Measurements from ENCODE around the gene CAAP1.
A peak's percentile ranks its signal among the peaks of the same experiment; 100 is the strongest.
"Not testable (repeated sequence)": the region's sequence is repeated elsewhere in the genome, so short reads cannot be mapped to it uniquely, and the experiment has no call there.

CAAP1 gene

DNA sequence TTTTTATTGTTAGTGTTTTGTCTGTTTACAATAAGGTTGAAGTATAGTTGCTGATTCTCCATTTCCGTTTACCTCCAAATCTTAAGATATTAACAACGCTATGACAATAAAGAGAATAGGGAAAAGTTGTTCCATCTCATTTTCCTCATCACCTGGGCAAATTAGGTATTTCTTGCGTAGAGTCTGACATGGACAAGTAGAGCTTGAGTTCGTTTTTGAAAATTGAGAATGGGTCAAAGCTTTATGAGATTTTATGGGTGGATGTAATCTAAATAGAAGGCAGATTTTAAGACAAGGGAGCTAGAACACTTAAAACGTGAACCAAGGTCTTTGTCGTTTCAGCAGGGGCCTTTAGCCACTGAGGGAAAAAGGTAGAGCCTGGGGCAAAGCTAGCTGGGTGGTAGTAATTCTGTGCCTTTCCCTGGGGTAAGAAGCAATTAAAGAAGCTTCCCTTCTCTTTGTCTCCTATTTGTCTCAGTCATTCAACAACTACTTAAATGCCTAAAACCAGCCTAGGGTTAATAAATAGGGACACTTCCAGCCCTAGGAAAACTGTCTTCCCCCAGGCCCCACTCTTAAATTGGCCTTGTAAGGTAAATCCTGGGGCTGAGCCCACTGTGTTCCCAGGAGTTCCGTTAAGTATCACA, 551 bp upstream of the CAAP1 start:
- Histone ChIP-seq H3K4me1 (no peaks in the 10 kb centered on the region), H3K9me3 (no peaks in the 10 kb centered on the region), H3K27me3 (no peaks in the 10 kb centered on the region), H3K4me3 (ENCODE audit: low read depth, low read length) (peak overlapping the region; percentile 72), H3K36me3 (no peaks in the 10 kb centered on the region)
- no peak for DNase-seq
- TF ChIP-seq, protein P1, sequence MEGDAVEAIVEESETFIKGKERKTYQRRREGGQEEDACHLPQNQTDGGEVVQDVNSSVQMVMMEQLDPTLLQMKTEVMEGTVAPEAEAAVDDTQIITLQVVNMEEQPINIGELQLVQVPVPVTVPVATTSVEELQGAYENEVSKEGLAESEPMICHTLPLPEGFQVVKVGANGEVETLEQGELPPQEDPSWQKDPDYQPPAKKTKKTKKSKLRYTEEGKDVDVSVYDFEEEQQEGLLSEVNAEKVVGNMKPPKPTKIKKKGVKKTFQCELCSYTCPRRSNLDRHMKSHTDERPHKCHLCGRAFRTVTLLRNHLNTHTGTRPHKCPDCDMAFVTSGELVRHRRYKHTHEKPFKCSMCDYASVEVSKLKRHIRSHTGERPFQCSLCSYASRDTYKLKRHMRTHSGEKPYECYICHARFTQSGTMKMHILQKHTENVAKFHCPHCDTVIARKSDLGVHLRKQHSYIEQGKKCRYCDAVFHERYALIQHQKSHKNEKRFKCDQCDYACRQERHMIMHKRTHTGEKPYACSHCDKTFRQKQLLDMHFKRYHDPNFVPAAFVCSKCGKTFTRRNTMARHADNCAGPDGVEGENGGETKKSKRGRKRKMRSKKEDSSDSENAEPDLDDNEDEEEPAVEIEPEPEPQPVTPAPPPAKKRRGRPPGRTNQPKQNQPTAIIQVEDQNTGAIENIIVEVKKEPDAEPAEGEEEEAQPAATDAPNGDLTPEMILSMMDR (IDR thresholded peaks at IDR 0.05; ENCODE audit: low read depth, low read length), result no peak

DNA sequence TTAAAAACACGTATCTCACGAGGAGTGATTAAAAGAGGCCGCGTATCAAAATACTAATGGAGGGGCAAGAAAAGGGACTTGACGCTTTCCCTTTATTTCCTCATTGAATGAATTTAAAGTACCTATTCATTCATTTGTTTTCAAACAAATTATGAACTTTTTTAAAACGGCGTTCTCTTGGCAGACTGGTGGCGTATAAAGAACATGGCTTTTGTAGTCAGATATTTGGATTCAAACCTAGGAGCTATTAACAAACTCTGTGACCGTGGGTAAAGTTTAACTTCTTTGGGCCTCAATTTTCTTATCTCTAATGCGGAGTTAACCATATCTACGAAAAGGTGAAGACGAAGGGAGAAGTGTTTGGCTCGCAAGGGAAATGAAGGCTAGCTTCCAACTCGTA, 876 bp downstream of the CAAP1 start:
- TF ChIP-seq, protein P1 (IDR thresholded peaks at IDR 0.05; ENCODE audit: low read depth, low read length), result no peak
- Histone ChIP-seq H3K9me3 (no peaks in the 10 kb centered on the region), H3K36me3 (no peaks in the 10 kb centered on the region; the same call in 1 of the 2 replicates), H3K4me1 (no peaks in the 10 kb centered on the region), H3K27me3 (no peaks in the 10 kb centered on the region), H3K4me3 (ENCODE audit: low read depth, low read length) (peak overlapping the region; percentile 72)
- DNase-seq, result no peak

DNA sequence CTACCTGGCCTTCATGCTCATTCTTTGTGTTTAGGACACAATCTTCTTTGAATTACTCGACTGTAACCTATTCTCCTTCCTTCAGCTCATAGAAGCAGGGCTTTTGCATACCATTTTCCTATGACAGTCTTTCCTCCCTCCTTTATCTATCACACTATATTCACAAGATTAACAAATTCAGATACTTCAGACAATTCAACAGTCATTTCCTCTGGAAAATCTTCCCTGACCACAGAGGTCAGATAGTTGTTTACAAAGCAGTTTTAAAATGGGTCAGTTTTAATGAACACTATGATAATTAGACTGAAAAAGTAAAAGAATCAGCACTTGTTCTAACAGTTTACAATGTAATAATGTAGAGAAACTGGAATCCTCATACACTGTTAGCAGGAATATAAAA, 4.3 kb downstream of the CAAP1 start:
- Histone ChIP-seq H3K9me3 (no peaks in the 10 kb centered on the region), H3K4me3 (ENCODE audit: low read depth, low read length) (no peak overlapping the region), H3K27me3 (no peaks in the 10 kb centered on the region), H3K36me3 (peaks cover 16% of the 10 kb centered on the region), H3K4me1 (no peaks in the 10 kb centered on the region)
- DNase-seq, result no peak
- TF ChIP-seq, protein P1 (IDR thresholded peaks at IDR 0.05; ENCODE audit: low read depth, low read length), result no peak

DNA sequence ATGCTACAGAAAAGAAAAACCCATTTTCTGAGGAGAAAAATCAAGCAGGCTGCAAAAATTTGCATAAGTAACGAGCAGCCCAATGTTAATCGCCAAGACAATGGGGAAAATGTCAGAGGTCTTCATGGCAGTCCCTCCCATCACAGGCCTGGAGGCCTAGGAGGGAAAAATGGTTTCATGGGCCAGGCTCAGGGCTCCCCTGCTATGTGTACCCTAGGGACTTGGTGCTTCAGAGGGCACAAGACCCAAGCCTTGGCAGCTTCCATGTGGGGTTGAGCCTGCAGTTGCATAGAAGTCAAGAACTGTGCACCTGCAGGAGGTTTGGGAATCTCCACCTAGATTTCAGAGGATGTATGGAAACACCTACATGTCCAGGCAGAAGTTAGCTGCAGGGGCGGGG, 10.4 kb downstream of the CAAP1 start:
- DNase-seq, result no peak
- Histone ChIP-seq H3K4me1 (no peaks in the 10 kb centered on the region), H3K4me3 (ENCODE audit: low read depth, low read length) (no peak overlapping the region), H3K9me3 (no peaks in the 10 kb centered on the region), H3K27me3 (no peaks in the 10 kb centered on the region), H3K36me3 (peaks cover 54% of the 10 kb centered on the region)
- TF ChIP-seq, protein P1 (IDR thresholded peaks at IDR 0.05; ENCODE audit: low read depth, low read length), result no peak

DNA sequence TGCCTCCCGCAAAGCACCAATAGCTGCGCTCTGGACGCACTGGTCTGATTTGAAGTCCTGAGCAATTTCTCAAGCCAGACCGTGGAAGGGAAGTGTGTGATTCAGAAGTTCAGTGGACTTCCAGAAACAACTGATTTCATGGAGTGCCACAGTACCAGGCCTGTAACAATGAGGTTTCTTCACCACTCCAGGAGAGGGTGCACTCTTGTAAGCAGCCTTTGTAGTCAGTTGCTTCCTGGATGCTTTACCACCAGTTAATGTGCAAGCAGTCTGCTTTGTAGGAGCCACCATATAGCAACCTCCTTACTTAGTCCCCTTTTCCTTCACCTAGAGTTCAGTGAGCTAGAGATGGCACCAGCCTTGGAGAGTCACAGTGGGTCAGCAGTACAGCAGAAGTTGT, 12.3 kb downstream of the CAAP1 start:
- TF ChIP-seq, protein P1 (IDR thresholded peaks at IDR 0.05; ENCODE audit: low read depth, low read length), result no peak
- DNase-seq, result no peak
- Histone ChIP-seq H3K36me3 (peaks cover 55% of the 10 kb centered on the region), H3K4me1 (no peaks in the 10 kb centered on the region), H3K27me3 (no peaks in the 10 kb centered on the region), H3K9me3 (no peaks in the 10 kb centered on the region), H3K4me3 (ENCODE audit: low read depth, low read length) (no peak overlapping the region)

DNA sequence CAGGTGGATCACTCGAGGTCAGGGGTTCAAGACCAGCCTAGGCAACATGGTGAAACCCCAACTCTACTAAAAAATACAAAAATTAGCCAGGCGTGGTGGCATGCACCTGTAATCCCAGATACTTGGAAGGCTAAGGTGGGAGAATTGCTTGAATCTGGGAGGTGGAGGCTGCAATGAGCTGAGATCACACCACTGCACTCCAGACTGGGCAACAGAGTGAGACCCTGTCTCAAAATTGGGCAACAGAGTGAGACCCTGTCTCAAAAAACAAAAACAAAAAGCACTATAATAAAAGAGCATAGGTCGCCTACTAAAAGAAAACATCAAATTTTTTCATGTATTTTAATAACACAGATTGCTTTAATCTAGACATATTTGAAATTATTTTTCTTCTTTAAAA, 17.4 kb downstream of the CAAP1 start:
- peaks cover 13% of the 10 kb centered on the region for H3K36me3 ChIP-seq

More for the DNA sequence above, 17.4 kb downstream of the CAAP1 start:
- H3K4me3 ChIP-seq (ENCODE audit: low read depth, low read length); H3K27me3 ChIP-seq; DNase-seq; H3K4me1 ChIP-seq; H3K9me3 ChIP-seq: not testable (repeated sequence)
